Mammary epithelial cell (primary cell): ENCODE data around the gene POLL.

Source experiments
- CTCF ChIP-seq, 2 donors: IDR thresholded peaks in 1 of 2; conservative IDR thresholded peaks in 1 of 2; 2 replicates each; pipeline ENCODE4 v1.5.1; 2011 to 2012; ENCODE audit warnings: inconsistent platforms in 2 of 2, low read length in 2 of 2, mild to moderate bottlenecking in 2 of 2, control low read depth in 1 of 2, low read depth in 1 of 2; ENCODE audit not compliant: insufficient read depth in 1 of 2; ENCODE audit errors: extremely low read depth in 1 of 2
- EZH2 ChIP-seq: IDR thresholded peaks from 2 replicates; pipeline ENCODE4 v1.6.1; 2012; ENCODE audit warnings: low read length, inconsistent platforms, borderline replicate concordance

DNA sequence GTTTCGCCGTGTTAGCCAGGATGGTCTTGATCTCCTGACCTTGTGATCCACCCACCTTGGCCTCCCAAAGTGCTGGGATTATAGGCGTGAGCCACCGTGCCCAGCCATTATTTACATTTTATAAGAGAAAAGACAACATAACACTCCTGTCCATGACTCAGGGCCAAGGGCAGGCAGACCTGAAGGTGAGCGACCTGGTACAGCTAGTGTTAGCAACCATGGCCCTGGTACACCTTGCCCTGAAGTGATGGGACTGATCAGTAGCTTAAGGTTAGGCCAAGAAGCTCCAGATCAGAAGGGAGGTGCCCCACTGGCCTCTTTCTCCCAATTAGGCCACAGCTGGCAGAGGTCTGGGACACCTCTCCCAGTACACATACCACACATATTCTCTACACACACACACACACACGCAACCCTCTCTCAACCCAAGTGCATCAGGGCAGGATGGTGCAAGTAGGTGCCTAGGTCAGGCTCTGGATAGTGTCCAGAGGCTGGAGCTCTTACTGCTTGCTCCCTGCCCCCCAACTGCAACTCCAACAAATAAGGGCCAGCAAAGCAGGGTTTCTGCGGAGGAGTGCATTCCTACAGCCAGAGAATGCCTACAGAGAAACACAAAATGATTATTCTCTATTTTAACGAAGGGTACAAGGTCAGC is 43.9 kb upstream of the POLL start:
- TF ChIP-seq EZH2 (no peak), CTCF (conservative IDR thresholded peaks at IDR 0.05 in 1 of 2, IDR thresholded peaks at IDR 0.05 in 1 of 2; ENCODE audit: extremely low read depth in 1 of 2, insufficient read depth in 1 of 2, low read depth in 1 of 2, low read length in 2 of 2) (no peak)
